MM.1S (cell line): ENCODE results near the gene TEAD4.

Experiments used
- DNase-seq: peaks from one replicate; pipeline ENCODE4 v3.0.0-alpha.2; 2015
- H2AFZ ChIP-seq: fragments of 300-600 bp; sonication (generic); 2 replicates; pipeline ENCODE4 v1.6.0; 2016; ENCODE audit warnings: antibody characterized with exemption, low read length
- H3F3A ChIP-seq: fragments of 300-600 bp; sonication (generic); 2 replicates; pipeline ENCODE4 v1.6.1; 2016; ENCODE audit warnings: mild to moderate bottlenecking, antibody characterized with exemption, low read length, moderate library complexity, mixed read lengths; ENCODE audit not compliant: insufficient read depth
- H3K27ac ChIP-seq: fragments of 300-600 bp; sonication (generic); 2 replicates; pipeline ENCODE4 v1.5.1; 2016; ENCODE audit warnings: mild to moderate bottlenecking, low read length
- H3K27me3 ChIP-seq: fragments of 300-600 bp; sonication (generic); replicated peaks from 2 replicates; pipeline ENCODE4 v1.6.0; 2016; ENCODE audit warnings: low read length; ENCODE audit not compliant: insufficient read depth
- H3K36me3 ChIP-seq: fragments of 300-600 bp; sonication (generic); replicated peaks from 2 replicates; pipeline ENCODE4 v1.6.1; 2016; ENCODE audit warnings: mild to moderate bottlenecking, low read length, mixed read lengths; ENCODE audit not compliant: insufficient read depth
- H3K4me1 ChIP-seq: fragments of 300-600 bp; sonication (generic); 2 replicates; pipeline ENCODE4 v1.6.1; 2016; ENCODE audit warnings: low read length, mixed read lengths
- H3K4me2 ChIP-seq: fragments of 300-600 bp; sonication (generic); 2 replicates; pipeline ENCODE4 v1.6.0; 2016; ENCODE audit warnings: low read depth, low read length
- H3K4me3 ChIP-seq: fragments of 300-600 bp; sonication (generic); 2 replicates; pipeline ENCODE4 v1.5.1; 2016; ENCODE audit warnings: low read length, mixed read lengths
- H3K79me2 ChIP-seq: fragments of 300-600 bp; sonication (generic); 2 replicates; pipeline ENCODE4 v1.6.1; 2016; ENCODE audit warnings: mixed run types, low read length, mixed read lengths
- H3K9ac ChIP-seq: fragments of 300-600 bp; sonication (generic); 2 replicates; pipeline ENCODE4 v1.6.1; 2016; ENCODE audit warnings: low read length, mixed read lengths
- H3K9me2 ChIP-seq: fragments of 300-600 bp; sonication (generic); replicated peaks from 2 replicates; pipeline ENCODE4 v1.6.1; 2016; ENCODE audit warnings: mild to moderate bottlenecking, low read length, mixed read lengths; ENCODE audit not compliant: insufficient read depth
- H3K9me3 ChIP-seq: fragments of 300-600 bp; sonication (generic); replicated peaks from 2 replicates; pipeline ENCODE4 v1.6.1; 2016; ENCODE audit warnings: mild to moderate bottlenecking, low read length, mixed read lengths; ENCODE audit not compliant: insufficient read depth
- H4K20me1 ChIP-seq: fragments of 300-600 bp; sonication (generic); 2 replicates; pipeline ENCODE4 v1.6.1; 2016; ENCODE audit warnings: mild to moderate bottlenecking, low read length, moderate library complexity, mixed read lengths; ENCODE audit not compliant: insufficient read depth
- EZH2 ChIP-seq: fragments of 300-600 bp; sonication (generic); optimal IDR thresholded peaks from 2 replicates; pipeline ENCODE3; 2017; ENCODE audit warnings: low read depth, mild to moderate bottlenecking, antibody characterized with exemption, low read length, mixed read lengths
- EZH2phosphoT487 ChIP-seq: fragments of 300-600 bp; sonication (generic); IDR thresholded peaks from 2 replicates; pipeline ENCODE4 v1.6.1; 2018; ENCODE audit warnings: antibody characterized with exemption, low read length
- TF ChIP-seq, protein P1 (sequence below): fragments of 300-600 bp; sonication (generic); IDR thresholded peaks from 2 replicates; pipeline ENCODE4 v1.5.1; 2016; ENCODE audit warnings: antibody characterized with exemption, low read length, mixed read lengths

TEAD4 gene

DNA sequence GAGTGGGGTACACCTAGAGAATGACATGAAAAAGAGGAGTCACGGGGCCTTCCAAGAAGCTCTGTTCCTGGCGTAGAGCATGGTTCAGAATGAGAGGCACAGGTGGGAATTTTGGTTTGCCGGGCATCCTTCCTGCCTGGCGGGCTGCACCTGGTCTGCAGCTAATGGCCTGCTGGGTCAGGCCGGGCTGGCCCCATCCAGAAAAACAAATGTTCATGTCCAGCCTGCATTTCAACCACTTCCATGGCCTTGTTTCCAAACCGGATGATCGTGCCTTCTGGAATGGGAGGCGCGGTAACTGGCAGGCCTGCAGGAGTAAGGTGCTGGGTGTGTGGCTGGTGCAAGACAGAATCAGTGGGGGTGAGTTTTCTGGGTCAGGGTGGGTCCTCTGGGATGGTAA is 14.4 kb downstream of the TEAD4 start:
- DNase-seq, result no peak
- H2AFZ ChIP-seq, result no peak overlapping the region
- H3K4me2 ChIP-seq, result no peak overlapping the region
- H3K4me3 ChIP-seq, result no peak overlapping the region
- no peaks in the 10 kb centered on the region for H3K9me2 ChIP-seq
- H3K9me3 ChIP-seq, result no peaks in the 10 kb centered on the region
- no peaks in the 10 kb centered on the region for H3K4me1 ChIP-seq
- TF ChIP-seq EZH2 (no peak), EZH2phosphoT487 (no peak)
- TF ChIP-seq, protein P1, sequence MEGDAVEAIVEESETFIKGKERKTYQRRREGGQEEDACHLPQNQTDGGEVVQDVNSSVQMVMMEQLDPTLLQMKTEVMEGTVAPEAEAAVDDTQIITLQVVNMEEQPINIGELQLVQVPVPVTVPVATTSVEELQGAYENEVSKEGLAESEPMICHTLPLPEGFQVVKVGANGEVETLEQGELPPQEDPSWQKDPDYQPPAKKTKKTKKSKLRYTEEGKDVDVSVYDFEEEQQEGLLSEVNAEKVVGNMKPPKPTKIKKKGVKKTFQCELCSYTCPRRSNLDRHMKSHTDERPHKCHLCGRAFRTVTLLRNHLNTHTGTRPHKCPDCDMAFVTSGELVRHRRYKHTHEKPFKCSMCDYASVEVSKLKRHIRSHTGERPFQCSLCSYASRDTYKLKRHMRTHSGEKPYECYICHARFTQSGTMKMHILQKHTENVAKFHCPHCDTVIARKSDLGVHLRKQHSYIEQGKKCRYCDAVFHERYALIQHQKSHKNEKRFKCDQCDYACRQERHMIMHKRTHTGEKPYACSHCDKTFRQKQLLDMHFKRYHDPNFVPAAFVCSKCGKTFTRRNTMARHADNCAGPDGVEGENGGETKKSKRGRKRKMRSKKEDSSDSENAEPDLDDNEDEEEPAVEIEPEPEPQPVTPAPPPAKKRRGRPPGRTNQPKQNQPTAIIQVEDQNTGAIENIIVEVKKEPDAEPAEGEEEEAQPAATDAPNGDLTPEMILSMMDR, result no peak
- H3K9ac ChIP-seq, result no peak overlapping the region
- H4K20me1 ChIP-seq, result no peaks in the 10 kb centered on the region
- H3K36me3 ChIP-seq, result no peaks in the 10 kb centered on the region
- H3K79me2 ChIP-seq, result no peaks in the 10 kb centered on the region
- H3F3A ChIP-seq, result no peaks in the 10 kb centered on the region
- no peak overlapping the region for H3K27ac ChIP-seq
- H3K27me3 ChIP-seq, result no peaks in the 10 kb centered on the region

DNA sequence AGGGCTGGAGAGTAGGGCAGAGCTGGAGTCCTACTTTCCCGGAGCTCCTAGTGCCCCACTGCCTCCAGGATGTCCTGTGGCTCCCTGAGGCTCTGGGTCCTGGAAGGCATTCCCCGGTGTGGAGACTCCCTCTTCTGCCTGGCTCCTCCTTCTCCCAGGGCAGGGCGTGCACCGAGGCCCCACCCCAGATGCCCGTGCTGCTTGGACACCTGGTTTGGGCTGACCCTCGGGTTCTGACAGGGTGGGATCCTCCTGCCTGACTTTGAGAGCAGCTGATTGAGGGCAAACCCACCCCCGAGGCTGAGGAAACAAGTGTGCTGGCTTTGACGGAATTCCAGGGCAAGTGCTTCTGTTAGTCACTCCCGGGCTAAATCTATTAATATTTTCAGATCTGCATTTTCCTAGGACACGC is 15.4 kb downstream of the TEAD4 start:
- H3K9ac ChIP-seq, result no peak overlapping the region
- H4K20me1 ChIP-seq, result no peaks in the 10 kb centered on the region
- H3K9me3 ChIP-seq, result no peaks in the 10 kb centered on the region
- DNase-seq, result no peak
- no peaks in the 10 kb centered on the region for H3K4me1 ChIP-seq
- H3K36me3 ChIP-seq, result no peaks in the 10 kb centered on the region
- no peak overlapping the region for H3K4me3 ChIP-seq
- no peak overlapping the region for H3K27ac ChIP-seq
- no peaks in the 10 kb centered on the region for H3F3A ChIP-seq
- no peaks in the 10 kb centered on the region for H3K27me3 ChIP-seq
- TF ChIP-seq, protein P1, result no peak
- TF ChIP-seq EZH2, result no peak
- TF ChIP-seq EZH2phosphoT487, result no peak
- no peaks in the 10 kb centered on the region for H3K79me2 ChIP-seq
- H3K9me2 ChIP-seq, result no peaks in the 10 kb centered on the region
- no peak overlapping the region for H2AFZ ChIP-seq
- no peak overlapping the region for H3K4me2 ChIP-seq

DNA sequence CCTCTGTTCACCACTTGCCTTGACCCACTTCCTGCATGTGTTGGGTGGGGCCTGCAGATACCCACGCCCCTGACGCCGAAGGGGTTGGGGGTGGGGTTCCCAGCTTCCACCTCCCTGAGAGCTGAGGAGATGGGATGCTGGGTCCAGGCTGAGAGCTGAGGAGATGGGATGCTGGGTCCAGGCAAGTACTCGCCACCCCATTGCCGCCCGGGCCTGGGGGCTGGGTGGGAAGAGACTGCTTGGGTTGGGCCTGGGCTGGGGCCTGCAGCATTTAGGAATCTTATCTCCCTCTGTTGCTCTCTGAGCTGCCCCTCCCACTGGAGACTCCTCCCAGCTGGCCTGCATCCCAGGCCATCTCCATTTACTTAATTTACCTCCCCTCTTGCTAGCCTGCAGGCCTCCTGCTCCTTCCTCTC is 17.4 kb downstream of the TEAD4 start:
- Histone ChIP-seq H4K20me1 (no peaks in the 10 kb centered on the region), H3K79me2 (no peaks in the 10 kb centered on the region), H3K27me3 (no peaks in the 10 kb centered on the region), H3K9me2 (no peaks in the 10 kb centered on the region), H3K9me3 (no peaks in the 10 kb centered on the region), H3K4me2 (no peak overlapping the region), H3K9ac (no peak overlapping the region), H3F3A (no peaks in the 10 kb centered on the region), H3K4me3 (no peak overlapping the region), H3K36me3 (no peaks in the 10 kb centered on the region), H2AFZ (no peak overlapping the region), H3K4me1 (no peaks in the 10 kb centered on the region), H3K27ac (no peak overlapping the region)
- no peak for TF ChIP-seq EZH2phosphoT487
- TF ChIP-seq, protein P1, result no peak
- TF ChIP-seq EZH2, result no peak
- DNase-seq, result no peak

DNA sequence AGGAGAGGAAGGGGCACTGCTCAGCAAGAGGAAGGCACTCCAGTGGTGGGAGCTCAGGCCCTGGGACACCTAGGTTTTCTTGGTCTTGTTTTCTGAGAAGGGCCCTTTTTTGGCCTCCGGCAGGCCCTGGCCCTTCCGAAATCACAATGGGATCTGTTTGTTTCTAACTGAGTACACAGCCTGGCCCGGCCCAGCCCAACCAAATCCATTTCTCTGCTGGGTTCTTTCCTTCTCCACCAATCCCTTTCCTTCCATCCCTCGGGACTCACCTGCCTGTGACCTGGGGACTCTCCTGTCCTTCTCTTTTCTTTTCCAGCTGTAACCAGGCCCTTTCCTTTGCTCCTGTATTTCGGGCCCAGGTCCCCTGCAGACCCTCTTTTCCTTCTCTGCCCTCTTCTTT is 18.6 kb downstream of the TEAD4 start:
- TF ChIP-seq EZH2phosphoT487 (no peak), EZH2 (no peak)
- TF ChIP-seq, protein P1, result no peak
- H3K4me3 ChIP-seq, result no peak overlapping the region
- no peak overlapping the region for H3K27ac ChIP-seq
- H2AFZ ChIP-seq, result no peak overlapping the region
- H3K4me2 ChIP-seq, result no peak overlapping the region
- H3F3A ChIP-seq, result no peaks in the 10 kb centered on the region
- no peaks in the 10 kb centered on the region for H3K27me3 ChIP-seq
- no peaks in the 10 kb centered on the region for H3K79me2 ChIP-seq
- DNase-seq, result no peak
- H4K20me1 ChIP-seq, result no peaks in the 10 kb centered on the region
- H3K9me2 ChIP-seq, result no peaks in the 10 kb centered on the region
- no peaks in the 10 kb centered on the region for H3K9me3 ChIP-seq
- H3K36me3 ChIP-seq, result no peaks in the 10 kb centered on the region
- no peaks in the 10 kb centered on the region for H3K4me1 ChIP-seq
- H3K9ac ChIP-seq, result no peak overlapping the region
